Liver (tissue), 9 donors: ENCODE measurements around the gene RAVER1. TPM values are rescaled to one million over a fixed set of nuclear protein-coding genes. Genes with fewer than 3 reads are reported as not detected.
A peak's percentile ranks its signal among the peaks of the same experiment; 100 is the strongest.

Experiments
- DNase-seq: peaks from one replicate; pipeline ENCODE4 v3.0.0-alpha.2; 2017; ENCODE audit warnings: low spot score
- H3K27ac ChIP-seq, 2 donors: one replicate each; pipeline ENCODE4 v1.7.0; 2013; ENCODE audit warnings: inconsistent platforms in 2 of 2, low read length in 2 of 2, control low read depth in 1 of 2, low read depth in 1 of 2, mild to moderate bottlenecking in 1 of 2
- H3K27me3 ChIP-seq, 4 donors: one replicate each; pipeline versions ENCODE4 v1.6.1 to v1.7.0; 2013; ENCODE audit warnings: low read length in 3 of 4, inconsistent platforms in 1 of 4, mild to moderate bottlenecking in 1 of 4, moderate library complexity in 1 of 4; ENCODE audit not compliant: control insufficient read depth in 4 of 4, insufficient read depth in 4 of 4
- H3K36me3 ChIP-seq, 4 donors: one replicate each; pipeline versions ENCODE4 v1.6.1 to v1.7.0; 2013; ENCODE audit warnings: low read length in 3 of 4, mild to moderate bottlenecking in 3 of 4, low read depth in 1 of 4, moderate library complexity in 1 of 4; ENCODE audit not compliant: control insufficient read depth in 4 of 4, insufficient read depth in 3 of 4
- H3K4me1 ChIP-seq, 4 donors: one replicate each; pipeline versions ENCODE4 v1.6.1 to v1.7.0; 2013; ENCODE audit warnings: low read length in 3 of 4, mild to moderate bottlenecking in 3 of 4, moderate library complexity in 1 of 4; ENCODE audit not compliant: control insufficient read depth in 4 of 4, insufficient read depth in 4 of 4
- H3K4me3 ChIP-seq, 3 donors: one replicate each; pipeline versions ENCODE4 v1.6.1 to v1.7.0; 2013; ENCODE audit warnings: low read length in 3 of 3, control low read depth in 1 of 3, low read depth in 1 of 3, mild to moderate bottlenecking in 1 of 3
- H3K9ac ChIP-seq, 2 donors: one replicate each; pipeline ENCODE4 v1.7.0; 2013; ENCODE audit warnings: low read length in 2 of 2, mild to moderate bottlenecking in 2 of 2, moderate library complexity in 2 of 2, control low read depth in 1 of 2, low read depth in 1 of 2
- H3K9me3 ChIP-seq, 4 donors: one replicate each; pipeline versions ENCODE4 v1.6.1 to v1.7.0; 2013; ENCODE audit warnings: low read length in 3 of 4; ENCODE audit not compliant: control insufficient read depth in 4 of 4
- EGR1 ChIP-seq, 2 donors: IDR thresholded peaks; 2 replicates each; pipeline ENCODE4 v1.6.1; 2016 to 2018; ENCODE audit warnings: antibody characterized with exemption in 2 of 2, low read depth in 2 of 2
- FOXA2 ChIP-seq: IDR thresholded peaks from 2 replicates; pipeline ENCODE4 v1.6.1; 2016; ENCODE audit warnings: antibody characterized with exemption
- HNF4A ChIP-seq, 2 donors: conservative IDR thresholded peaks; 2 replicates each; pipeline ENCODE4 v1.6.1; 2016; ENCODE audit warnings: antibody characterized with exemption in 2 of 2, mild to moderate bottlenecking in 2 of 2
- HNF4G ChIP-seq: IDR thresholded peaks from 2 replicates; pipeline ENCODE4 v1.6.1; 2016; ENCODE audit warnings: antibody characterized with exemption
- JUND ChIP-seq, 2 donors: IDR thresholded peaks; 2 replicates each; pipeline ENCODE4 v1.6.1; 2016; ENCODE audit warnings: antibody characterized with exemption in 2 of 2
- NR2F2 ChIP-seq: IDR thresholded peaks from 2 replicates; pipeline ENCODE4 v1.6.1; 2016; ENCODE audit warnings: antibody characterized with exemption
- RAD21 ChIP-seq, 2 donors: IDR thresholded peaks; 2 replicates each; pipeline ENCODE4 v1.6.1; 2016; ENCODE audit warnings: antibody characterized with exemption in 2 of 2, mild to moderate bottlenecking in 2 of 2
- SP1 ChIP-seq: IDR thresholded peaks from 2 replicates; pipeline ENCODE4 v1.6.1; 2018; ENCODE audit warnings: antibody characterized with exemption, mild to moderate bottlenecking
- TAF1 ChIP-seq: conservative IDR thresholded peaks from 2 replicates; pipeline ENCODE4 v1.6.1; 2016; ENCODE audit warnings: antibody characterized with exemption, mild to moderate bottlenecking
- YY1 ChIP-seq: IDR thresholded peaks from 2 replicates; pipeline ENCODE4 v1.6.1; 2016; ENCODE audit warnings: antibody characterized with exemption, mild to moderate bottlenecking
- WGBS: extraction: QIAGEN DNeasy Blood & Tissue Kit; methylation state at CpG from one replicate; pipeline ENCODE4 v1.1.7; 2013; 5-methylcytosine and 5-hydroxymethylcytosine counted together
- polyA plus RNA-seq, 2 donors: library from polyadenylated mRNA; stranded (reverse) in 1 of 2; unstranded in 1 of 2; fragments of 200-250 nt in 1 of 2; fragments of >200 nt in 1 of 2; fragmentation: Nextera tagmentation in 1 of 2; extraction: Ambion mirVana in 1 of 2; gene quantifications; one replicate each; pipeline versions ENCODE4 v1.2.1 to v1.2.3, GENCODE V29; 2013 to 2015
- total RNA-seq, 2 donors: library from RNA; depleted of rRNA; stranded (reverse); fragments of >200 nt; gene quantifications; one replicate each; pipeline ENCODE4 v1.2.3, GENCODE V29; 2014
- TF ChIP-seq, protein P1 (sequence below): IDR thresholded peaks from 2 replicates; pipeline ENCODE4 v1.6.1; 2016; ENCODE audit warnings: antibody characterized with exemption, mild to moderate bottlenecking
- TF ChIP-seq, protein P2 (sequence below): IDR thresholded peaks from 2 replicates; pipeline ENCODE4 v1.6.1; 2016; ENCODE audit warnings: antibody characterized with exemption
- TF ChIP-seq, protein P3 (sequence below): IDR thresholded peaks from 2 replicates; pipeline ENCODE4 v1.6.1; 2016; ENCODE audit warnings: antibody characterized with exemption
- TF ChIP-seq, protein P4 (sequence below): IDR thresholded peaks from 2 replicates; pipeline ENCODE4 v1.6.1; 2016; ENCODE audit warnings: antibody characterized with exemption
- donor health status: healthy.
- donor health status: healthy.
- donor health status: healthy.
- donor health status: healthy.
- donor health status: healthy.

The RAVER1 gene
- total and polyA plus RNA-seq, 4 donors: 2.1 to 13.6 (median 6.2) TPM

DNA sequence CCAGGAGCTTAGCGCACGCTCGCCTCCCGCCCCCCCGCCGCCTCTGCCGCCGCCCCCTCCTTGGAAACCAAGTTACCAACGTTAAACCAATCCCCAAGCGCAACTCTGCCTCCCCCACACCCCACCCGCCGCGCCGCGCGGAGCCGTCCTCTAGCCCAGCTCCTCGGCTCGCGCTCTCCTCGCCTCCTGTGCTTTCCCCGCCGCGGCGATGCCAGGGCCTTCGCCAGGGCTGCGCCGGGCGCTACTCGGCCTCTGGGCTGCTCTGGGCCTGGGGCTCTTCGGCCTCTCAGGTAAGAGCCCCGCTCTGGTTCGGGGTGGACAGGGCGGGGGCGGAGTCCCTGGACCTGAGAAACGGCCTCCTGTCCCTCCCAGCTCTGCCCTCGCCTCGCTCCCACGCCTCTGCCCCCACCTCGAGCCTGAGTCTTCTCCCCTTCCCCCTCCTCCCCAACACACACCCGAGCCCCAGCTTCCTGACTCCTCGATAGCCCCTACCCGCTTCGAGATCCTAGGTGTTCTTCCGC, 43.4 kb downstream of the RAVER1 start, which contains the start of gene ICAM5:
Gene ICAM5, plus strand, starts transcription at position 117 of the 521 bp plus-strand sequence. Its CDS starts 92 bp downstream, at position 209.
- DNase-seq: no peak
- no peaks in the 10 kb centered on the region for H3K9me3 ChIP-seq
- WGBS: 2% methylated on average over 45 of the region's 45 CpGs
- H3K9ac ChIP-seq: no peak within 1 kb of the TSS
- H3K27me3 ChIP-seq: peaks cover 2 to 12% (median 5%) of the 10 kb centered on the region in 4 donors
- peaks cover 21 to 52% (median 40%) of the 10 kb centered on the region in 4 donors for H3K4me1 ChIP-seq
- H3K36me3 ChIP-seq: peaks cover 6 to 12% (median 11%) of the 10 kb centered on the region in 4 donors
- peak within 1 kb of the TSS in 1 of 3 donors; percentile 34 for H3K4me3 ChIP-seq
- no peak within 1 kb of the TSS for H3K27ac ChIP-seq
- TF ChIP-seq RAD21 (IDR thresholded peaks at IDR 0.05) (no peak), TAF1 (no peak), FOXA2 (no peak), HNF4G (no peak), EGR1 (IDR thresholded peaks at IDR 0.05; ENCODE audit: low read depth in 2 of 2) (no peak), JUND (IDR thresholded peaks at IDR 0.05) (no peak), NR2F2 (no peak)
- TF ChIP-seq, protein P1, sequence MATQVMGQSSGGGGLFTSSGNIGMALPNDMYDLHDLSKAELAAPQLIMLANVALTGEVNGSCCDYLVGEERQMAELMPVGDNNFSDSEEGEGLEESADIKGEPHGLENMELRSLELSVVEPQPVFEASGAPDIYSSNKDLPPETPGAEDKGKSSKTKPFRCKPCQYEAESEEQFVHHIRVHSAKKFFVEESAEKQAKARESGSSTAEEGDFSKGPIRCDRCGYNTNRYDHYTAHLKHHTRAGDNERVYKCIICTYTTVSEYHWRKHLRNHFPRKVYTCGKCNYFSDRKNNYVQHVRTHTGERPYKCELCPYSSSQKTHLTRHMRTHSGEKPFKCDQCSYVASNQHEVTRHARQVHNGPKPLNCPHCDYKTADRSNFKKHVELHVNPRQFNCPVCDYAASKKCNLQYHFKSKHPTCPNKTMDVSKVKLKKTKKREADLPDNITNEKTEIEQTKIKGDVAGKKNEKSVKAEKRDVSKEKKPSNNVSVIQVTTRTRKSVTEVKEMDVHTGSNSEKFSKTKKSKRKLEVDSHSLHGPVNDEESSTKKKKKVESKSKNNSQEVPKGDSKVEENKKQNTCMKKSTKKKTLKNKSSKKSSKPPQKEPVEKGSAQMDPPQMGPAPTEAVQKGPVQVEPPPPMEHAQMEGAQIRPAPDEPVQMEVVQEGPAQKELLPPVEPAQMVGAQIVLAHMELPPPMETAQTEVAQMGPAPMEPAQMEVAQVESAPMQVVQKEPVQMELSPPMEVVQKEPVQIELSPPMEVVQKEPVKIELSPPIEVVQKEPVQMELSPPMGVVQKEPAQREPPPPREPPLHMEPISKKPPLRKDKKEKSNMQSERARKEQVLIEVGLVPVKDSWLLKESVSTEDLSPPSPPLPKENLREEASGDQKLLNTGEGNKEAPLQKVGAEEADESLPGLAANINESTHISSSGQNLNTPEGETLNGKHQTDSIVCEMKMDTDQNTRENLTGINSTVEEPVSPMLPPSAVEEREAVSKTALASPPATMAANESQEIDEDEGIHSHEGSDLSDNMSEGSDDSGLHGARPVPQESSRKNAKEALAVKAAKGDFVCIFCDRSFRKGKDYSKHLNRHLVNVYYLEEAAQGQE: no peak
- TF ChIP-seq, protein P2, sequence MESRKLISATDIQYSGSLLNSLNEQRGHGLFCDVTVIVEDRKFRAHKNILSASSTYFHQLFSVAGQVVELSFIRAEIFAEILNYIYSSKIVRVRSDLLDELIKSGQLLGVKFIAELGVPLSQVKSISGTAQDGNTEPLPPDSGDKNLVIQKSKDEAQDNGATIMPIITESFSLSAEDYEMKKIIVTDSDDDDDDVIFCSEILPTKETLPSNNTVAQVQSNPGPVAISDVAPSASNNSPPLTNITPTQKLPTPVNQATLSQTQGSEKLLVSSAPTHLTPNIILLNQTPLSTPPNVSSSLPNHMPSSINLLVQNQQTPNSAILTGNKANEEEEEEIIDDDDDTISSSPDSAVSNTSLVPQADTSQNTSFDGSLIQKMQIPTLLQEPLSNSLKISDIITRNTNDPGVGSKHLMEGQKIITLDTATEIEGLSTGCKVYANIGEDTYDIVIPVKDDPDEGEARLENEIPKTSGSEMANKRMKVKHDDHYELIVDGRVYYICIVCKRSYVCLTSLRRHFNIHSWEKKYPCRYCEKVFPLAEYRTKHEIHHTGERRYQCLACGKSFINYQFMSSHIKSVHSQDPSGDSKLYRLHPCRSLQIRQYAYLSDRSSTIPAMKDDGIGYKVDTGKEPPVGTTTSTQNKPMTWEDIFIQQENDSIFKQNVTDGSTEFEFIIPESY: no peak

DNA sequence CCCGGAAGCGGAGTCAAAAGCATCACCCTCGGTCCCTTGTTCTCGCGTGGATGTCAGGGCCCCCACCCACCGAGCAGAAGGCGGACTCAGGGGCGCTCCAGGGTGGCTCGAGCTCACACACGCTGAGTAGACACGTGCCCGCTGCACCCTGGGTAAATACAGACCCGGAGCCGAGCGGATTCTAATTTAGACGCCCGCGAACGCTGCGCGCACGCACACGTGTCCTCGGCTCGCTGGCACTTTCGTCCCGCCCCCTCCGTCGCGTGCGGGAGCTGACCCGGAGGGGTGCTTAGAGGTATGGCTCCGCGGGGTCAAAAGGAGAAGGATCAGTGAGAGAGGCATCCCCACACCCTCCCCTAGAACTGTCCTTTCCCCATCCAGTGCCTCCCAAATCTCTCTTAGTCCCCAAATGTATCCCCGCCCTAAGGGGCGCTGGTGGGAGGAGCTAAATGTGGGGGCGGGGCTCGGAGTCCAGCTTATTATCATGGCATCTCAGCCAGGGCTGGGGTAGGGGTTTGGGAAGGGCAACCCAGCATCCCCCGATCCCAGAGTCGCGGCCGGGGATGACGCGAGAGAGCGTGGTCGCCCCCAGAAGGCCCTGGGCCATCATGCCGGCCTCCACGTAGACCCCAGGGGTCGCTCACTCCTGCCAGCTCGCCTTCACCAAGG, 44.0 kb downstream of the RAVER1 start:
- TF ChIP-seq, protein P1: no peak
- TF ChIP-seq, protein P3, sequence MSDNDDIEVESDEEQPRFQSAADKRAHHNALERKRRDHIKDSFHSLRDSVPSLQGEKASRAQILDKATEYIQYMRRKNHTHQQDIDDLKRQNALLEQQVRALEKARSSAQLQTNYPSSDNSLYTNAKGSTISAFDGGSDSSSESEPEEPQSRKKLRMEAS: no peak
- no peak for TF ChIP-seq SP1
- TF ChIP-seq EGR1 (IDR thresholded peaks at IDR 0.05; ENCODE audit: low read depth in 2 of 2): no peak
- no peak for TF ChIP-seq HNF4A (conservative IDR thresholded peaks at IDR 0.05)
- TF ChIP-seq NR2F2: no peak
- TF ChIP-seq, protein P4, sequence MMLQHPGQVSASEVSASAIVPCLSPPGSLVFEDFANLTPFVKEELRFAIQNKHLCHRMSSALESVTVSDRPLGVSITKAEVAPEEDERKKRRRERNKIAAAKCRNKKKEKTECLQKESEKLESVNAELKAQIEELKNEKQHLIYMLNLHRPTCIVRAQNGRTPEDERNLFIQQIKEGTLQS: no peak
- TF ChIP-seq YY1: no peak
- no peak for TF ChIP-seq HNF4G
- H3K9ac ChIP-seq: no peak overlapping the region
- no peaks in the 10 kb centered on the region for H3K9me3 ChIP-seq
- H3K4me1 ChIP-seq: peaks cover 21 to 52% (median 40%) of the 10 kb centered on the region in 4 donors
- H3K36me3 ChIP-seq: peaks cover 12 to 18% (median 17%) of the 10 kb centered on the region in 4 donors
- peak overlapping the region in 1 of 3 donors; percentile 19 for H3K4me3 ChIP-seq
- H3K27me3 ChIP-seq: peaks cover under 1 to 12% (median 2%) of the 10 kb centered on the region in 4 donors
- 4% methylated on average over 50 of the region's 50 CpGs for WGBS
- H3K27ac ChIP-seq: no peak overlapping the region
- DNase-seq: peak; percentile 84
